ENCODE data around the gene TMEM144.

The TMEM144 gene

DNA sequence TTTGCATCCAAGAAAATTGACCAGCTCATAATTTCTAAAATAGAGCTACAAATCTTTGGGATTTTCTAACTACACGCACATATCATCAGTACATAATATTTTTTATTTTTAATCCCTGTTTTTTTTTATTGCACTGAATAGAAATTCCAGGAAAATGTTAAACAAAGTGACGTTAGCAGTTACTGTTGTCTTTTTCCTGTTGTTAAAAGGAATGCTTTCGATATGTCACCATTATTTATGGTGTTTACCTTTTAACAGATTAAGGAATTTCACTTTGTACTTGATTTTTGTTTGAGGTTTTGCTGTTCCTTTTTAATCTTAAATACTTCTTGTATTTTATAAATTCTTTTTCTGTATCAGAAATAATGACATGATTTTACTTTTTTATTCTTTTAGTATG is 89.7 kb downstream of the TMEM144 start:
- TF ChIP-seq, protein P1, sequence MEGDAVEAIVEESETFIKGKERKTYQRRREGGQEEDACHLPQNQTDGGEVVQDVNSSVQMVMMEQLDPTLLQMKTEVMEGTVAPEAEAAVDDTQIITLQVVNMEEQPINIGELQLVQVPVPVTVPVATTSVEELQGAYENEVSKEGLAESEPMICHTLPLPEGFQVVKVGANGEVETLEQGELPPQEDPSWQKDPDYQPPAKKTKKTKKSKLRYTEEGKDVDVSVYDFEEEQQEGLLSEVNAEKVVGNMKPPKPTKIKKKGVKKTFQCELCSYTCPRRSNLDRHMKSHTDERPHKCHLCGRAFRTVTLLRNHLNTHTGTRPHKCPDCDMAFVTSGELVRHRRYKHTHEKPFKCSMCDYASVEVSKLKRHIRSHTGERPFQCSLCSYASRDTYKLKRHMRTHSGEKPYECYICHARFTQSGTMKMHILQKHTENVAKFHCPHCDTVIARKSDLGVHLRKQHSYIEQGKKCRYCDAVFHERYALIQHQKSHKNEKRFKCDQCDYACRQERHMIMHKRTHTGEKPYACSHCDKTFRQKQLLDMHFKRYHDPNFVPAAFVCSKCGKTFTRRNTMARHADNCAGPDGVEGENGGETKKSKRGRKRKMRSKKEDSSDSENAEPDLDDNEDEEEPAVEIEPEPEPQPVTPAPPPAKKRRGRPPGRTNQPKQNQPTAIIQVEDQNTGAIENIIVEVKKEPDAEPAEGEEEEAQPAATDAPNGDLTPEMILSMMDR (conservative IDR thresholded peaks at IDR 0.05; ENCODE audit: low read length) = no peak
- no peak for TF ChIP-seq EZH2phosphoT487 (IDR thresholded peaks at IDR 0.05; ENCODE audit: borderline replicate concordance)
- Histone ChIP-seq H3F3A (ENCODE audit: low read depth) (no peaks in the 10 kb centered on the region), H3K4me1 (ENCODE audit: insufficient read depth, low read length, poor library complexity, severe bottlenecking) (no peaks in the 10 kb centered on the region), H3K9me2 (replicated peaks; ENCODE audit: low read depth, low read length) (no peaks in the 10 kb centered on the region), H4K20me1 (ENCODE audit: insufficient read depth, low read length, poor library complexity, severe bottlenecking) (no peaks in the 10 kb centered on the region), H3K4me3 (ENCODE audit: low read length, poor library complexity, severe bottlenecking) (no peak overlapping the region), H3K4me2 (ENCODE audit: low read depth, low read length, poor library complexity, severe bottlenecking) (no peak overlapping the region), H3K27me3 (ENCODE audit: insufficient read depth, low read length, poor library complexity, severe bottlenecking) (no peaks in the 10 kb centered on the region), H3K36me3 (ENCODE audit: insufficient read depth, low read length) (no peaks in the 10 kb centered on the region), H2AFZ (ENCODE audit: low read length) (no peak overlapping the region), H3K9ac (ENCODE audit: low read depth, low read length, poor library complexity, severe bottlenecking) (no peak overlapping the region), H3K9me3 (ENCODE audit: insufficient read depth, low read depth, low read length) (no peaks in the 10 kb centered on the region), H3K79me2 (ENCODE audit: insufficient read depth, low read length) (no peaks in the 10 kb centered on the region)

DNA sequence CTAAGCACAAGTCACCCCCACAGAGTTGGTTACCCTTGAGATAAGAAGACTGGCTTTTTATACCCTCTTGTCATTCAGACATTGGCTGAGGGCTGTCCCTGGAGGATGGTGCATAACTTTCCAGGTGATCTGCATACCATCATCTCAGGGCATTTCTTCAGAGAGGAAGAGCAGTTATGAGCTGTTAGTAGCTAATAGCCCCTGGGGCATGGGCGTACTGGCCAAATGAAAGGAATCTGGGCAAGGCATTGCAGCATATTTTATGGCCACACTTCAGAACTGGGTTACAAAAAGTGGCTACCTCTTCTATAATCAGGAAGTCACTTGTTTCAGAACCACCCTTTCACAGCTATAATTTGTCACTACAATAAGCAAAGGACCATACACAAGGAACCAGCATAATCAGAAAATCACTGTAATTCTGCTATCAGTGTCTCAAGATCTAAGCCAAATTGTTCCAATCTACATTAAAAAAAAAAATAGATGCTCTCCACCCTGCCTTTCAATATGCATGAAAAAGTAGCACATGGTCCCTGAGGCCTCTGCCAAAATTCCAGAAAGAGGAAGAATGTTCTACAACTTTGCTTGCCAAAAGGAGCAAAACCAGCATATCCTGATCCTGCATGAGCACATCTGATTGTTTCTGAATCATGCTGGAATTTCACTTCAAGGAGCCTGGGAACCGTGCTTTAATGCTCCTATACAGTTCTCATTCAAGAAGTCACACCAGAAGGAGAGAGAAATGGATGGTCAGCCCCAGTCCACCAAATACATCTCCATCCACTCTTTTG is 92.0 kb downstream of the TMEM144 start:
- Histone ChIP-seq H3K4me2 (ENCODE audit: low read depth, low read length, poor library complexity, severe bottlenecking) (no peak overlapping the region), H3K36me3 (ENCODE audit: insufficient read depth, low read length) (no peaks in the 10 kb centered on the region), H3K9me2 (replicated peaks; ENCODE audit: low read depth, low read length) (no peaks in the 10 kb centered on the region), H3K4me3 (ENCODE audit: low read length, poor library complexity, severe bottlenecking) (no peak overlapping the region), H3K4me1 (ENCODE audit: insufficient read depth, low read length, poor library complexity, severe bottlenecking) (no peaks in the 10 kb centered on the region), H3K9me3 (ENCODE audit: insufficient read depth, low read depth, low read length) (no peaks in the 10 kb centered on the region), H3K79me2 (ENCODE audit: insufficient read depth, low read length) (no peaks in the 10 kb centered on the region), H2AFZ (ENCODE audit: low read length) (no peak overlapping the region), H4K20me1 (ENCODE audit: insufficient read depth, low read length, poor library complexity, severe bottlenecking) (no peaks in the 10 kb centered on the region), H3K27me3 (ENCODE audit: insufficient read depth, low read length, poor library complexity, severe bottlenecking) (no peaks in the 10 kb centered on the region), H3F3A (ENCODE audit: low read depth) (no peaks in the 10 kb centered on the region), H3K9ac (ENCODE audit: low read depth, low read length, poor library complexity, severe bottlenecking) (no peak overlapping the region)
- TF ChIP-seq EZH2phosphoT487 (IDR thresholded peaks at IDR 0.05; ENCODE audit: borderline replicate concordance) = no peak
- TF ChIP-seq, protein P1 (conservative IDR thresholded peaks at IDR 0.05; ENCODE audit: low read length) = no peak

DNA sequence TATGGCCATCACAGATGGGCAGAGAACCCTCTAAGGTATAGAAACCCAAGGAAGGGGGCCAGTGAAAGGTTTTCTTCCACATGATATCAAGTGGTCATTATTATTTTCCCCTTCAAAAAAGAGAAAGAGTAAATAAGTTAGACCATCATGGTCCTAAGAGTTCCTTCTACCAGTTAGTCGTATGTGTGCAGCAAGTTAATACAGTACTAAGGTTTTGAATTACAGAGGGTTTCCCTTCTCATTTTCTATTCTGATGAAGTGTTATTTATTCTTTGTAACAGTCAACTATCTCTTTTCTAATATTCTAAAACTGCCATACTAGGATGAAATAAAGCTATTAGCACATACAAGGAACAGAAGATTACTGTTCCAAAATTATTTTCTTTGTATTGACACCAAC is 94.4 kb downstream of the TMEM144 start:
- no peak overlapping the region for H3K9ac ChIP-seq (ENCODE audit: low read depth, low read length, poor library complexity, severe bottlenecking)
- no peak overlapping the region for H3K4me2 ChIP-seq (ENCODE audit: low read depth, low read length, poor library complexity, severe bottlenecking)
- no peaks in the 10 kb centered on the region for H3K4me1 ChIP-seq (ENCODE audit: insufficient read depth, low read length, poor library complexity, severe bottlenecking)
- H3K79me2 ChIP-seq (ENCODE audit: insufficient read depth, low read length) = no peaks in the 10 kb centered on the region
- H3K9me2 ChIP-seq (replicated peaks; ENCODE audit: low read depth, low read length) = no peaks in the 10 kb centered on the region
- H3K27me3 ChIP-seq (ENCODE audit: insufficient read depth, low read length, poor library complexity, severe bottlenecking) = no peaks in the 10 kb centered on the region
- H3K9me3 ChIP-seq (ENCODE audit: insufficient read depth, low read depth, low read length) = no peaks in the 10 kb centered on the region
- no peaks in the 10 kb centered on the region for H3K36me3 ChIP-seq (ENCODE audit: insufficient read depth, low read length)
- H2AFZ ChIP-seq (ENCODE audit: low read length) = no peak overlapping the region
- H4K20me1 ChIP-seq (ENCODE audit: insufficient read depth, low read length, poor library complexity, severe bottlenecking) = no peaks in the 10 kb centered on the region
- TF ChIP-seq, protein P1 (conservative IDR thresholded peaks at IDR 0.05; ENCODE audit: low read length) = no peak
- no peak for TF ChIP-seq EZH2phosphoT487 (IDR thresholded peaks at IDR 0.05; ENCODE audit: borderline replicate concordance)
- H3F3A ChIP-seq (ENCODE audit: low read depth) = no peaks in the 10 kb centered on the region
- no peak overlapping the region for H3K4me3 ChIP-seq (ENCODE audit: low read length, poor library complexity, severe bottlenecking)

All from Loucy (cell line).